Endothelial cell of umbilical vein (primary cell): Measurements from ENCODE around the gene SRPK1. TPM values are rescaled to one million over a fixed set of nuclear protein-coding genes. Genes with fewer than 3 reads are reported as not detected.

Experiments
- BruUV-seq: library from RNA; stranded (reverse); fragments of 400-500 nt; replicated peaks from 2 replicates; lab custom pipeline; 2021; lab: Mats Ljungman, UMichigan
- CTCF ChIA-PET: fragments of 300-600, 350-600 bp; sonication (Branson Sonifier 250); formaldehyde crosslinking; loops from one replicate; lab custom pipeline; 2021; ENCODE audit warnings: antibody characterized with exemption, inconsistent platforms; lab: Charles Lee
- POLR2A ChIA-PET: fragments of 300-600, 350-600 bp; sonication (Branson Sonifier 250); formaldehyde crosslinking; loops from one replicate; lab custom pipeline; 2021; ENCODE audit warnings: antibody characterized with exemption, inconsistent platforms; lab: Charles Lee
- DNase-seq: peaks from one replicate; pipeline ENCODE4 v3.0.0-alpha.2; 2011; ENCODE audit warnings: low read depth, low spot score
- FAIRE-seq: peaks from 2 replicates; lab custom pipeline; 2011; peaks lifted over from hg19 to GRCh38; lab: Jason Lieb, UNC
- H2AFZ ChIP-seq: 2 replicates; pipeline ENCODE4 v1.6.0; 2012; ENCODE audit warnings: low read depth, low read length, control low read depth, inconsistent platforms
- H3K27ac ChIP-seq: 2 replicates; pipeline ENCODE4 v1.5.1; 2011; ENCODE audit warnings: low read depth, mild to moderate bottlenecking, control low read depth, low read length, moderate library complexity; ENCODE audit not compliant: insufficient read depth
- H3K27me3 ChIP-seq, 2 experiments: 2 replicates each; pipeline versions ENCODE4 v1.6.0 to v1.6.1; 2011; ENCODE audit warnings: low read length in 2 of 2, mixed read lengths in 1 of 2; ENCODE audit not compliant: control insufficient read depth in 2 of 2, insufficient read depth in 2 of 2
- H3K36me3 ChIP-seq, 2 experiments: 2 replicates in 1 of 2; 3 replicates in 1 of 2; pipeline ENCODE4 v1.5.1; 2011; ENCODE audit warnings: low read length in 2 of 2, mild to moderate bottlenecking in 1 of 2, moderate library complexity in 1 of 2; ENCODE audit not compliant: control insufficient read depth in 2 of 2, insufficient read depth in 2 of 2; ENCODE audit errors: extremely low read depth in 1 of 2
- H3K4me1 ChIP-seq: 3 replicates; pipeline ENCODE4 v1.5.1; 2011; ENCODE audit warnings: mild to moderate bottlenecking, low read length; ENCODE audit not compliant: control insufficient read depth, insufficient read depth; ENCODE audit errors: extremely low read depth
- H3K4me2 ChIP-seq: 2 replicates; pipeline ENCODE4 v1.6.1; 2011; ENCODE audit warnings: low read length, control low read depth, mixed read lengths; ENCODE audit not compliant: insufficient read depth
- H3K4me3 ChIP-seq, 3 experiments: fragments of 200-600 bp in 1 of 3; sonication (generic), shearing (Covaris generic) in 1 of 3; replicated peaks in 1 of 3; 2 replicates each; pipeline ENCODE4 v1.5.1; 2011 to 2016; ENCODE audit warnings: control low read depth in 3 of 3, low read length in 3 of 3, mild to moderate bottlenecking in 2 of 3, inconsistent platforms in 1 of 3, low read depth in 1 of 3, moderate library complexity in 1 of 3; ENCODE audit not compliant: insufficient read depth in 1 of 3
- H3K79me2 ChIP-seq: 2 replicates; pipeline ENCODE4 v1.6.0; 2012; ENCODE audit warnings: low read length, inconsistent platforms; ENCODE audit not compliant: control insufficient read depth, insufficient read depth
- H3K9ac ChIP-seq: replicated peaks from 2 replicates; pipeline ENCODE3; 2011; ENCODE audit warnings: low read length, control low read depth; ENCODE audit not compliant: insufficient read depth; ENCODE audit errors: extremely low read depth
- H3K9me1 ChIP-seq: replicated peaks from 3 replicates; pipeline ENCODE4 v1.6.0; 2011; ENCODE audit warnings: mild to moderate bottlenecking, low read length; ENCODE audit not compliant: control insufficient read depth, insufficient read depth; ENCODE audit errors: extremely low read depth
- H3K9me3 ChIP-seq: replicated peaks from 2 replicates; pipeline ENCODE4 v1.5.1; 2012; ENCODE audit warnings: low read length, inconsistent platforms; ENCODE audit not compliant: control insufficient read depth, insufficient read depth
- H4K20me1 ChIP-seq: replicated peaks from 2 replicates; pipeline ENCODE3; 2011; ENCODE audit warnings: mild to moderate bottlenecking, low read length; ENCODE audit not compliant: control insufficient read depth, insufficient read depth; ENCODE audit errors: extremely low read depth
- CTCF ChIP-seq, 2 donors: IDR thresholded peaks; 1 replicate in 1 of 2; 2 replicates in 1 of 2; pipeline ENCODE4 v1.5.1; 2011; ENCODE audit warnings: low read length in 2 of 2, mild to moderate bottlenecking in 2 of 2, moderate library complexity in 2 of 2, control low read depth in 1 of 2, inconsistent platforms in 1 of 2, low read depth in 1 of 2; ENCODE audit not compliant: insufficient read depth in 1 of 2; ENCODE audit errors: extremely low read depth in 1 of 2
- EZH2 ChIP-seq: IDR thresholded peaks from 2 replicates; pipeline ENCODE4 v1.6.1; 2012; ENCODE audit warnings: borderline replicate concordance, low read depth, mild to moderate bottlenecking, moderate library complexity, low read length, inconsistent platforms; ENCODE audit not compliant: severe bottlenecking
- FOS ChIP-seq: IDR thresholded peaks from 2 replicates; pipeline ENCODE4 v1.6.1; 2011; ENCODE audit warnings: mild to moderate bottlenecking, low read length, moderate library complexity, borderline replicate concordance; ENCODE audit not compliant: insufficient read depth
- GATA2 ChIP-seq: IDR thresholded peaks from 2 replicates; pipeline ENCODE4 v1.7.0; 2011; ENCODE audit warnings: low read depth, mild to moderate bottlenecking, moderate library complexity, mixed read lengths, low read length; ENCODE audit not compliant: insufficient read length, insufficient read depth
- JUN ChIP-seq: IDR thresholded peaks from 2 replicates; pipeline ENCODE4 v1.6.1; 2011; ENCODE audit warnings: borderline replicate concordance, low read depth; ENCODE audit not compliant: insufficient read length, insufficient read depth
- MYC ChIP-seq: IDR thresholded peaks from one replicate; pipeline ENCODE4 v1.6.1; 2011; ENCODE audit warnings: mild to moderate bottlenecking, low read depth, low read length
- POLR2A ChIP-seq: IDR thresholded peaks from 2 replicates; pipeline ENCODE4 v1.6.1; 2012; ENCODE audit warnings: low read depth, mild to moderate bottlenecking, control low read depth, low read length
- POLR2AphosphoS5 ChIP-seq: IDR thresholded peaks from 2 replicates; pipeline ENCODE4 v1.6.1; 2012; ENCODE audit warnings: low read depth, mild to moderate bottlenecking, control low read depth, low read length, moderate library complexity; ENCODE audit not compliant: insufficient read depth
- dilution Hi-C: fragments of 300-500 bp; cut with MboI; formaldehyde crosslinking; loops from one replicate; pipeline ENCODE4 v1.15.0; 2019; ENCODE audit warnings: low sequenced_read_pairs; ENCODE audit not compliant: extremely low pct_ligation_motif_present
- intact Hi-C: fragments of 100-400 bp; cut with micrococcal nuclease; formaldehyde crosslinking; loops from one replicate; pipeline ENCODE4 v1.10.0; 2022
- polyA plus RNA-seq, 4 experiments: library from polyadenylated mRNA; depleted of rRNA in 3 of 4; stranded (reverse) in 3 of 4; unstranded in 1 of 4; fragments of >200 nt; gene quantifications; 2 replicates each; pipeline versions ENCODE4 v1.2.1 to v1.2.3, GENCODE V29; 2011 to 2012; ENCODE audit warnings: missing spikeins in 1 of 4
- total RNA-seq: library from RNA; stranded (reverse); gene quantifications from 2 replicates; pipeline ENCODE4 v1.2.3, GENCODE V29; 2021
- TF ChIP-seq, protein P1 (sequence below): IDR thresholded peaks from 2 replicates; pipeline ENCODE4 v1.6.1; 2011; ENCODE audit not compliant: insufficient read depth, insufficient read length

The SRPK1 gene
- total and polyA plus RNA-seq, 2 donors (not counting 3 experiments of a cell fraction or from before 2014, with no cell fraction given): 18.9 to 72.7 TPM

DNA sequence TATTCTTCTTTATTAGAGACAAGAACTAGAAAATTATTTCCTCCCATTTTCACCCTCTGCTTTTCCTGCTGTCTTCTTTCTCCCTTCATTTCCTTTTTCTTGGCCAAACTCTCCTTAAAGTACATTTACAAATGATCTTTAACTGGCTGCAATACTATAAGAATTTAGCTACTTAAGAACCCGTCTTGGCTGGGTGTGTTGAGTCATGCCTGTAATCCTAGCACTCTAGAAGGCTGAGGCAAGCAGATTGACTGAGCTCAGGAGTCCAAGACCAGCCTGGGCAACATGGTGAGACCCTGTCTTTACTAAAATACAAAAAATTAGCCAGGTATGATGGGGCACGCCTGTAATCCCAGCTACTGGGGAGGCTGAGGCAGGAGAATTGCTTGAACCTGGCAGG is 39.3 kb upstream of the SRPK1 start:
- intact Hi-C loops: no loop called here
- TF ChIP-seq EZH2 (no peak), POLR2AphosphoS5 (no peak), CTCF (IDR thresholded peaks at IDR 0.05; ENCODE audit: extremely low read depth in 1 of 2, insufficient read depth in 1 of 2, low read depth in 1 of 2, low read length in 2 of 2) (no peak), POLR2A (no peak), JUN (no peak), MYC (no peak), FOS (no peak), GATA2 (no peak)
- TF ChIP-seq, protein P1, sequence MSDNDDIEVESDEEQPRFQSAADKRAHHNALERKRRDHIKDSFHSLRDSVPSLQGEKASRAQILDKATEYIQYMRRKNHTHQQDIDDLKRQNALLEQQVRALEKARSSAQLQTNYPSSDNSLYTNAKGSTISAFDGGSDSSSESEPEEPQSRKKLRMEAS: no peak
- CTCF ChIA-PET: interaction anchor here (0.8 kb wide), 1 partner anchor 438 kb away, joined by 3 read pairs; no protein-coding TSS in a partner anchor
- POLR2A ChIA-PET: no interaction called here
- no peak for DNase-seq
- BruUV-seq: no TSS peak
- dilution Hi-C loops: no loop called here
- H2AFZ ChIP-seq: no peak overlapping the region
- H3K36me3 ChIP-seq: no peaks in the 10 kb centered on the region
- no peaks in the 10 kb centered on the region for H3K79me2 ChIP-seq
- no peak overlapping the region for H3K9ac ChIP-seq
- no peaks in the 10 kb centered on the region for H4K20me1 ChIP-seq
- H3K9me3 ChIP-seq: no peaks in the 10 kb centered on the region
- no peak overlapping the region for H3K4me3 ChIP-seq
- FAIRE-seq: no peak
- no peak overlapping the region for H3K4me2 ChIP-seq
- H3K4me1 ChIP-seq: peaks cover 4% of the 10 kb centered on the region
- peaks cover 2 to 6% of the 10 kb centered on the region in 2 experiments for H3K27me3 ChIP-seq
- H3K27ac ChIP-seq: no peak overlapping the region
- no peaks in the 10 kb centered on the region for H3K9me1 ChIP-seq
